Keratinocyte (primary cell): ENCODE results near the gene CUBN.

Experiments used
- EZH2 ChIP-seq: IDR thresholded peaks from one replicate; pipeline ENCODE4 v1.6.1; 2012; ENCODE audit warnings: inconsistent platforms, mild to moderate bottlenecking, low read length, moderate library complexity
- TF ChIP-seq, protein P1 (sequence below), 3 experiments: IDR thresholded peaks in 1 of 3; conservative IDR thresholded peaks in 1 of 3; optimal IDR thresholded peaks in 1 of 3; 2 replicates in 2 of 3; 3 replicates in 1 of 3; pipeline versions ENCODE3 to v1.5.1; 2011; ENCODE audit warnings: low read length in 3 of 3, mild to moderate bottlenecking in 3 of 3, moderate library complexity in 2 of 3, control low read depth in 1 of 3, inconsistent platforms in 1 of 3; ENCODE audit not compliant: insufficient read depth in 2 of 3; ENCODE audit errors: extremely low read depth in 1 of 3

DNA sequence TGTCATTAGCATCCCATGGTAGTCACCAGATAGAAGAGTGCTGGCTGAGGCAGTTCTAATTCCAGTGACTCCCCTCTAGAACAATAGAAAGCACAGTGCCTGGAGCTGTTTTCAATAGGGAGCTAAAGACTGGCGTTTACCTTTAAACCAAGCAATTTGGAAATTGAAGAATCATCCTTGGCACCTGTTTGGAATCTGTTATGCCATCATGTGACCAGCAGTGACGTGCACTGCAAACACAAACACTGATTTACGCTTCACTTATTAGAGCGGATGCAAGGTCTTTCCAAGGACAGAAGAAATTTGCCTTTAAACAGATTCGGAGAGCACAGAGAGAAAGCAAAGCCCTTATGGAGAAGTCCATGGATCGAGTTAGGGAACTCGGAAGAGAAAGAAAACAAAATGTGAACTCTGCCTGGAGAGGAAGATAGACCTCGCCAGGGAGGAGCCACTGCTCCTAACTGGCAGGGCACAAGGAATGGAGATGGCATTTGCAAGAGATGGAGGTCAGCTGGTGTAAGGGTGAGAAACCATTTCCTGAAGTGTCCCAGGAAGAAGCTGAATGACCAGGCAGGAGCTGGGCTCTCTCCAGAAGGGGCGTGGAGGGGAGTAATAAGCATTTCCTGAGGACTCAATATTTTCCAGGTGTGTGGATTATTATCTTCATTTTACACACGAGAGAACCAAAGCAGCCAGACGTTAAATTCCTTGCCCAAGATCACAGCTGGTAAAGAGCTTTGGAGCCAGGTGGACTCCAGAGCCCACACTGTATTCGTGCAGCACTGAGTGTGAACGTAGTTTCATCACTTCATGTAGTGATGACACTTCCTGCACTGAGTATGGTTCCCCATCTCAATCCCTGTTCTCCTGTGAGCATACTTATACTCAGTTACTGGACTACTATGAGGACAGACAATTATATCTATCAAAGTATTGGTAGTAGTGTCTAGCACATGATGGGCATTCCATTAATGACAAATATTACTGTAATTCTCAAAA, 97.7 kb downstream of the CUBN start:
- TF ChIP-seq, protein P1, sequence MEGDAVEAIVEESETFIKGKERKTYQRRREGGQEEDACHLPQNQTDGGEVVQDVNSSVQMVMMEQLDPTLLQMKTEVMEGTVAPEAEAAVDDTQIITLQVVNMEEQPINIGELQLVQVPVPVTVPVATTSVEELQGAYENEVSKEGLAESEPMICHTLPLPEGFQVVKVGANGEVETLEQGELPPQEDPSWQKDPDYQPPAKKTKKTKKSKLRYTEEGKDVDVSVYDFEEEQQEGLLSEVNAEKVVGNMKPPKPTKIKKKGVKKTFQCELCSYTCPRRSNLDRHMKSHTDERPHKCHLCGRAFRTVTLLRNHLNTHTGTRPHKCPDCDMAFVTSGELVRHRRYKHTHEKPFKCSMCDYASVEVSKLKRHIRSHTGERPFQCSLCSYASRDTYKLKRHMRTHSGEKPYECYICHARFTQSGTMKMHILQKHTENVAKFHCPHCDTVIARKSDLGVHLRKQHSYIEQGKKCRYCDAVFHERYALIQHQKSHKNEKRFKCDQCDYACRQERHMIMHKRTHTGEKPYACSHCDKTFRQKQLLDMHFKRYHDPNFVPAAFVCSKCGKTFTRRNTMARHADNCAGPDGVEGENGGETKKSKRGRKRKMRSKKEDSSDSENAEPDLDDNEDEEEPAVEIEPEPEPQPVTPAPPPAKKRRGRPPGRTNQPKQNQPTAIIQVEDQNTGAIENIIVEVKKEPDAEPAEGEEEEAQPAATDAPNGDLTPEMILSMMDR (optimal IDR thresholded peaks at IDR 0.05 in 1 of 3, IDR thresholded peaks at IDR 0.05 in 1 of 3, conservative IDR thresholded peaks at IDR 0.05 in 1 of 3; ENCODE audit: extremely low read depth in 1 of 3, insufficient read depth in 2 of 3, low read length in 3 of 3): no peak
- TF ChIP-seq EZH2: no peak
